Activated CD4-positive, alpha-beta T cell treated with anti-CD3 and anti-CD28 coated beads, Interleukin-2, amount 50 U/mL, for 1 hour (primary cell): Measurements from ENCODE around the gene CBFA2T3.

Source experiments
- DNase-seq: peaks from one replicate; pipeline ENCODE4 v3.0.0-alpha.2; 2020

Gene CBFA2T3

GRCh38 chr16:88870608-88871348 is 106.2 kb downstream of the CBFA2T3 start:
- DNase-seq, result no peak

- no peak for DNase-seq
Measured at GRCh38 chr16:88869673-88869980, 107.4 kb downstream of the CBFA2T3 start.

GRCh38 chr16:88868974-88869672 is 107.9 kb downstream of the CBFA2T3 start:
- no peak for DNase-seq

- no peak for DNase-seq
Measured at GRCh38 chr16:88867581-88868246, 109.3 kb downstream of the CBFA2T3 start.

- DNase-seq, result no peak
Measured at GRCh38 chr16:88866151-88866920, 110.7 kb downstream of the CBFA2T3 start, which contains the start of gene PABPN1L. Gene PABPN1L (minus strand): TSS chr16:88866660. CDS start chr16:88866606, 54 bp downstream.

GRCh38 chr16:88865742-88866141 is 111.3 kb downstream of the CBFA2T3 start:
- no peak for DNase-seq

- DNase-seq, result no peak
Measured at GRCh38 chr16:88865310-88865709, 111.7 kb downstream of the CBFA2T3 start.

- DNase-seq, result no peak
Measured at GRCh38 chr16:88864521-88864920, 112.5 kb downstream of the CBFA2T3 start.

GRCh38 chr16:88864099-88864498 is 112.9 kb downstream of the CBFA2T3 start:
- DNase-seq, result no peak

GRCh38 chr16:88863426-88863825 is 113.6 kb downstream of the CBFA2T3 start:
- no peak for DNase-seq

GRCh38 chr16:88862968-88863367 is 114.0 kb downstream of the CBFA2T3 start:
- DNase-seq, result no peak

GRCh38 chr16:88861359-88861758 is 115.6 kb downstream of the CBFA2T3 start:
- DNase-seq, result no peak

GRCh38 chr16:88859381-88860091 is 117.5 kb downstream of the CBFA2T3 start:
- no peak for DNase-seq

GRCh38 chr16:88857728-88858339 is 119.2 kb downstream of the CBFA2T3 start:
- DNase-seq, result peak; percentile 75

GRCh38 chr16:88856828-88857727 is 119.9 kb downstream of the CBFA2T3 start, which contains the start of the genes GALNS and TRAPPC2L:
Gene GALNS (minus strand): TSS chr16:88856947. CDS start chr16:88856877, 70 bp downstream.
Gene TRAPPC2L (plus strand): TSS chr16:88857127. CDS start chr16:88857151, 24 bp downstream.
- DNase-seq, result peak; percentile 99

- peak; percentile 11 for DNase-seq
Measured at GRCh38 chr16:88856122-88856827, 120.7 kb downstream of the CBFA2T3 start.

- no peak for DNase-seq
Measured at GRCh38 chr16:88855736-88856121, 121.3 kb downstream of the CBFA2T3 start.

- no peak for DNase-seq
Measured at GRCh38 chr16:88855176-88855575, 121.8 kb downstream of the CBFA2T3 start.

- peak; percentile 17 for DNase-seq
Measured at GRCh38 chr16:88854306-88855111, 122.5 kb downstream of the CBFA2T3 start.
